GM19023 (cell line): Measurements from ENCODE around the gene SLC8A1.
"Not testable (repeated sequence)": the region's sequence is repeated elsewhere in the genome, so short reads cannot be mapped to it uniquely, and the experiment has no call there.

Source experiments
- ATAC-seq: cut with Tn5 transposase; IDR thresholded peaks from one replicate; pipeline ENCODE4 v1.9.1; 2021; ENCODE audit warnings: mild to moderate bottlenecking, moderate library complexity; ENCODE audit not compliant: unreplicated experiment

The SLC8A1 gene

DNA sequence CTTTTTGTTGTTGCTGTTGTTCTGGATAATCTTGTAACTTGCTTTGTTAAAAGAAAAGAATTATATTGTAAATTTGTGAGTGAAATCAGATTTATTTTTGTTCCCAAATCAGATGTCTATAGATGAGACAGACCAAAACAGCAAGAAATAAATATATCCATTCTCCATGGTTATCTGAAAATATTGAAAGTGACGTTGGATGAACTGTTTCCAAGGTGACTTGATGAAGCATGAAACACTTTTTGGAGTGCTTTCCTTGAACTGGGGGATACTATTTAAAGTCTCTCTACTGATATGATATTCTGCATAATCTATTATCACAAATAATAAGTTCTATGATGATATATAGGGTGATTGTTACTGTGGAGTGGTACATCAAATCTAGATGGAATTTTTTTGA lies 357.4 kb downstream of the SLC8A1 start:
- no peak for ATAC-seq

DNA sequence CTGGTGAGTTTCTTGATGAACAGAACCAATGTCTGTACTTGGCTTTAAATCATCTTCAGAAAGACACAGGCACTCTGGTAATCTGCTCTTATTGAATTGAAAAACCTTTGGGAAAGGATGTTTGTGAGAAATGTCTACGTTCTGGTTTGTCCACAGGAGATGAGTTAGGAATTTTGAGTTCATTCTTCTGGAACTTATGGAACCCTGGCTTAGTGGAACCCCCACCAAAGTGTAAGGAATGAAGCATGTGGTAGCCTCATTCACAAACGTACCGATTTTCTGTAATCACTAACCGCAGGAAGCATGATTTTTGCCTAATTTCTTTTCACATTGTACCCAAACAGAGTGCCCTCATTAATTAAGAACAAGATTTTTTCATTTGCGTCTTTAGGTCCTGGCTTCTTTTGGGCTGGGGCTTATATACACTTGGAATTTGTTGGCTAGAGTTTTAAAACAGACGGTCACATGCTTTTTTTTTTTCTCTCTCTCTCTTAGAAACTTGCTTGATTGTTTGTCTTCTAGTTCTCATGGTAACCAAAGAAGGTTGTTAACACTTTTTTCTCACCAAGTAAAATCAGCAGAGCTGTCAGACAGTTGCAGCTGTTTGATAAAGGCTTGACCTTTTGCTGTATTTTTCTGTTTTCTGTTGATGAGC lies 358.7 kb downstream of the SLC8A1 start:
- no peak for ATAC-seq

DNA sequence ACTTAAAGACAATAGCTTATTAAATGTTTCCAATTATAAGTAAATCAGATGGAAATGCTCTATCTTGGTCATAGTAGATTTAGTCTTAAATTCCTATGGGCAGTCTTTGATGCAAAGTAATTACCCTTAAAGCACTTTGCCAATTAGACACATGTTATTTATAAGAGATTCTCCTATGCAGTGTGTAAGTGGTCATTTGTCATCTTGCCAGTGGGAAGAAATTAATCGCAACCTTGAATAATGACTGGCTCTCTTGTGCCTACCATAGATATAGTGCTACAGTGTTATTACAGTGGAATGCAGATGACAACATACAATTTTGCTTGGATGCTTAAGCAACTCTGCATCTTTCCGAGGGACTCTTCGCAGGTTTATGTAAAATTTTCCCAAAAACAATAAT lies 361.8 kb downstream of the SLC8A1 start:
- no peak for ATAC-seq

DNA sequence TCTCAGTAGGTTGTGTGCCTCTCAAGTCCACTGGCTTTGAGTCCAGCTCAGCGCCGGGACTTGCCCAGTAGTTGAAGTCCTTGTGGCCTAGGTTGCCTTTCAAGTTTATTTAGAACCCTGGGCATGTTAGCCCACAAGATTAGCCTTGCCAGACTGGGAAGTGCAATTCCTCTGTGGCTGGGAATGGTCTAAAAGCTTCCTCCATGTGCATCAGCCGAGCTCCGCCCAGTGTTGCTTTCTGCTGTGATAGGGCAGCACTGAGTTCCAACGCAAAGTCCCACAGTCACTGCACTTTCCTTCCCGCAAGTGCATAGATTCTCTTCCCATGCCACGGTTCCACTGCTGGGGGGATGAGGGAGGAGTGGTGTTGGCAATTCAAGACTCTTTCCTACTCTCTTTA lies 364.0 kb downstream of the SLC8A1 start:
- ATAC-seq = no peak

DNA sequence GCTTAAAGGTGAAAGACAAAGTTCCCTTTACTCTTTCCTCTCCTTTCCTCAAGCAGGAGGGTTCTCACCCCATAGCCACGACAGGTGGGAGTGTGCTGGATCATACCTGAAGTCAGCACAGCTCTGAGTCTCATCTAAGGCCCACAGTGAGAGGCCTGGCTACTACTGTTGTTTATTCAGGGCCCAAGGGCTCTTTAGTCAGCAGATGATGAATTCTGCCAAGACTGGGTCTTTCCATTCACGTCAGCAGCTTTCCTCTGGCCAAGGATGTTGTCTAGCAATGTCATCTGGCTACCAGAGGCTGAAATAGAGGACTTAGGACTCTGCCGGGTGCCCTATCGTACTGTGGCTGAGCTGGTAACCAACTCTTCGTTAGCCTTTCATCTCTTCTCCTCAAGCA lies 364.5 kb downstream of the SLC8A1 start:
- no peak for ATAC-seq

DNA sequence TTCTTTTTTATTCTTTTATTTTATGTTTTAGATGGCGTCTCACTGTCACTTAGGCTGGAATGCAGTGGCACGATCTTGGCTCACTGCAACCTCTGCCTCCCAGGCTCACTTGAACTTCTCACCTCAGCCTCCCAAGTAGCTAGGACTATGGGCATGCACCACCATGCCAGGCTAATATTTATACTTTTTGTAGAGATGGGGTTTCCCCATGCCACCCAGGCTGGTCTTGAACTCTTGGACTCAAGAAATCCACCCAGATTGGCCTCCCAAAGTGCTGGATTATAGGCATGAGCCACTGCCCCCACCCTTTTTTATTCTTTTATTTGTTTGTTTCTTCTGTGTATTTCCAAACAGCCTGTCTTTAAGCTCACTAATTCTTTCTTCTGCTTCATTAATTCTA lies 366.1 kb downstream of the SLC8A1 start:
- ATAC-seq = no peak

DNA sequence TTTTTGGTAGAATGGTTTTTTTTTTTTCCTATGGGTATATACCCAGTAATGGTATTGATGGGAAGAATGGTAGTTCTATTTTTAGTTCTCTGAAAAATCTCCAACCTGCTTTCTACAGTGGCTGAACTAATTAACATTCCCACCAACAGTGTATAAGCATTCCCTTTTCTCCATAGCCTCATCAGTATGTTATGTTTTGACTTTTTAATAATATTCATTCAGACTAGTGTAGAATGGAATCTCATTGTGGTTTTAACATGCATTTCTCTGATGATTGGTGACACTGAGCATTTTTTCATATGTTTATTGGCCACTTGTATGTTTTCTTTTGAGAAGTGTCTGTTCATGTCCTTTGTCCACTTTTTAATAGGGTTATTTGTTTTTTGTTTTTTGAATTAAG lies 378.6 kb downstream of the SLC8A1 start:
- not testable (repeated sequence) for ATAC-seq

DNA sequence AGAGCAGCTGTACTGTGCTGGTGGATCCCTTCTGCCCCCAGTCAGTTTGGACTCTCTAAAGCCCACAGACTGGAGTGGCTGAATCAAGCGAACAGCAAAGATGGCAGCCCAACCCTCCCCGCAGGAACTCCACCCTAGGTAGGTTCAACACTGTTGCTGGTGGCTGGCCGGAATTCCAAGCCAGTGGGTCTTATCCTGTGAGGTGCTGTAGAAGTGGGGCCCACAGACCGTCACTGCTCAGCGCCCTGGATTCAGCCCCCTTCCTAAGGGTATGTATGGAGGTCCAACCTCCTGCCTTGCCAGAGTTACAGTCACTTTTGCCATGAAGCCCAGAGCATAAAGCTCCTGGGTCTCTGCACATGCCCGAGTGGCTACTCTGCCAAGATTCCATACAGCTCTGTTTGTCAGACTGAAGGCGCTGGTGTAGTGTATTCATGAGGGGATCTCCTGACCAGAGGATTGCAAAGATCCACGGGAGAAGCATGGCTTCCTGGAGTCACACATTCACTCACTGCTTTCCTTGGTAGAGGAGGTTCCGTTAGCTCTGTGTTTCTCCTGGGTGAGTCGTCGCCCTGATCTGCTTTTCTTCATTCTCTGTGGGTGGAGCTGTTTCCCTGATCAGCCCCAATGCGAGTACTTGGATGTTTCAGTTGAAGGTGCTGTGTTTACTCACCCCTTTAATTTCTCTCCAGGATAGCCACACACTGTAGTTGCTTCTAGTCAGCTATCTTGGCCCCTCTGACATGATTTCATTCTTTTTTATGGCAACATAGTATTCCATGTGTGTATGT lies 379.3 kb downstream of the SLC8A1 start:
- ATAC-seq = no peak

DNA sequence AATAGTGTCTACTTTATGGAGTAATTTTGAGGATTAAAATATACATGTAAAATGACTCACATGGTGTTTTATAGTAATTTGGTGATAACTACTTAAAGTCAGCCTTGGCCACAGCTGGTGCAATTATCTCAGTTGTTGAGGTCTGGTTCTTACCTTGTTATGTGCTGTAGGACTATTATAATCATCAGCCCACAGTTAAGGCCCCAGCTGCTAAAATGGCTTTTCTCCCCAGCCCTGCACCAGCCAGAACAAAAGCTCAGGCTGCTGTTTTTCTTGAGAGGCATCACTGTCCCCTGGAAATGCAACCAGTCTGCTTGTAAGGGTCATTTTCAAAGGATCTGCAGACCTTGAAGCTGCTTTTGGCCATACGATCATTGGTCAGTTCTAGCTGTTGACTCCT lies 389.5 kb downstream of the SLC8A1 start:
- no peak for ATAC-seq

DNA sequence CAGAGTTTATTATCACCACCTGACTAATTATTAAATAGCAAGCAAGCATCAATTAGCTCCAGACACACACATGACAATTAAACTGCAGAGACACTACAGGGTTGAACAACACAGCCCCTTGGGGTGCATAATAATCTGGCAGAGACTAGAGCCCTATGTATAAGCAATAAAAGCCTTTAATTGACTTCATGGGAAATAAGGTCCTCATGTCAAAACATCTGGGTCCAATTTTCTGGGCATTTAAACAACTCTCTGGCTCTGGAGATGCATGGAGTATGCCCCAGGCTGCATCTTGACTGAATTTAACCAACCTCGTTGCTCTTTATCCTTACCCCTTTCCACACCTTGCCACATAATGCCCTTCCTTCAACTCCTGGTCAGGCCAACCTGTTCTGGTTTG lies 402.1 kb downstream of the SLC8A1 start:
- ATAC-seq = no peak

DNA sequence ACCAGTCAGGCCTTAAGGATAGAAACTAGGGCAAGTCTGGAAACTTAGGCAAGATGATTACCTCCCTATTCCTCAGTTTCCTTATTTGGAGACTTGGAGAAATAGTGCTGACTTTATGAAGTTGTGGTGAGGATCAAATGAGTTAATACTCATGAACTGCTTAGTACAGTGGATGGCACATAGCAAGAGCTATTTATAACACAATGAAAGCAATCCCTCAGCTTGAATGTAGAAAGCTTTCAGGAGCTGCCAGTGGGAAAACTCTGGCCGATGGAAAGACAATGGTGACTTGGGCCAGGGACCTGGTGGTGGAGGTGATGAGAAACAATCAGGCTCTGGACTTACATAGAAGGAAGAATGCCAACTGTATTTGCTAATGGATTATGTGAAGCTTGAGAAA lies 403.4 kb downstream of the SLC8A1 start:
- no peak for ATAC-seq

DNA sequence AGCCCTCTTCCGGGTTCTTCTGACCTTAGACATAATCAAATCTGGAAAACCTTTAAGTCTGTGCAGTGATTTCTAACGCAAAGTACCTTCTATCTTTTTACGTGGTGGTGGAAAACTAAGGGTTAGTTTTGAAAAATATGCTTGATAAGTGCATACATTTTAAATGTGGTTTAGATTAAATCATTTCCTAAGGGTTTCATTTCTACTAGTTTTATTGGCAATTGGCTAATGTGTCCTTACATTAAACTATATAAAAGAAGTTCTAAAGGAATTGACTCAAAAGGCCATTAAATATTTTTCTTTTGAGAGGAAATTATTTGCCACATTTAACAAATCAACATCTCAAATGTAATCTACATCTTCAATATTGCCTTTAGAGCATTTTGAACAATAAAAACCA lies 404.5 kb downstream of the SLC8A1 start:
- no peak for ATAC-seq
